Stimulated activated CD4-positive, alpha-beta T cell treated with anti-CD3 and anti-CD28 coated beads, Interleukin-4, amount 100 ng/mL, for 48 hours (primary cell): ENCODE measurements around the gene CACNA2D3.

Experiments
- DNase-seq, 2 donors: peaks; one replicate each; pipeline ENCODE4 v3.0.0-alpha.2; 2020; ENCODE audit warnings: low read depth in 2 of 2

The CACNA2D3 gene

GRCh38 chr3:54217828-54218227 is 95.5 kb downstream of the CACNA2D3 start:
- DNase-seq: no peak

GRCh38 chr3:54222316-54222715 is 100.0 kb downstream of the CACNA2D3 start:
- DNase-seq: no peak

GRCh38 chr3:54223063-54223462 is 100.7 kb downstream of the CACNA2D3 start:
- DNase-seq: no peak

- DNase-seq: no peak
Measured at GRCh38 chr3:54225841-54226528, 103.6 kb downstream of the CACNA2D3 start.

GRCh38 chr3:54228806-54229205 is 106.5 kb downstream of the CACNA2D3 start:
- DNase-seq: no peak

GRCh38 chr3:54232618-54233017 is 110.3 kb downstream of the CACNA2D3 start:
- no peak for DNase-seq

GRCh38 chr3:54235998-54236397 is 113.6 kb downstream of the CACNA2D3 start:
- no peak for DNase-seq

GRCh38 chr3:54237109-54237508 is 114.8 kb downstream of the CACNA2D3 start:
- no peak for DNase-seq

GRCh38 chr3:54237788-54238502 is 115.6 kb downstream of the CACNA2D3 start:
- no peak for DNase-seq

- DNase-seq: no peak
Measured at GRCh38 chr3:54240309-54240708, 118.0 kb downstream of the CACNA2D3 start.

- DNase-seq: no peak
Measured at GRCh38 chr3:54243056-54243931, 120.9 kb downstream of the CACNA2D3 start.

GRCh38 chr3:54243960-54244682 is 121.8 kb downstream of the CACNA2D3 start:
- no peak for DNase-seq

- DNase-seq: no peak
Measured at GRCh38 chr3:54251705-54252104, 129.4 kb downstream of the CACNA2D3 start.

GRCh38 chr3:54257125-54257720 is 134.9 kb downstream of the CACNA2D3 start:
- DNase-seq: no peak

GRCh38 chr3:54259636-54260035 is 137.3 kb downstream of the CACNA2D3 start:
- no peak for DNase-seq

- DNase-seq: no peak
Measured at GRCh38 chr3:54261141-54261540, 138.8 kb downstream of the CACNA2D3 start.

GRCh38 chr3:54262541-54262940 is 140.2 kb downstream of the CACNA2D3 start:
- DNase-seq: no peak

GRCh38 chr3:54262946-54263345 is 140.6 kb downstream of the CACNA2D3 start:
- DNase-seq: no peak

GRCh38 chr3:54264050-54264449 is 141.7 kb downstream of the CACNA2D3 start:
- DNase-seq: no peak

- DNase-seq: no peak
Measured at GRCh38 chr3:54270816-54271526, 148.6 kb downstream of the CACNA2D3 start.

- no peak for DNase-seq
Measured at GRCh38 chr3:54273791-54274190, 151.4 kb downstream of the CACNA2D3 start.
